HPDE6-E6E7 (cell line): Measurements from ENCODE around the gene CTXND2.
"Not testable (repeated sequence)": the region's sequence is repeated elsewhere in the genome, so short reads cannot be mapped to it uniquely, and the experiment has no call there.

Experiments used
- DNase-seq: peaks from one replicate; pipeline ENCODE4 v3.0.0; 2011; ENCODE audit warnings: missing footprints; ENCODE audit errors: extremely low spot score

The CTXND2 gene

DNA sequence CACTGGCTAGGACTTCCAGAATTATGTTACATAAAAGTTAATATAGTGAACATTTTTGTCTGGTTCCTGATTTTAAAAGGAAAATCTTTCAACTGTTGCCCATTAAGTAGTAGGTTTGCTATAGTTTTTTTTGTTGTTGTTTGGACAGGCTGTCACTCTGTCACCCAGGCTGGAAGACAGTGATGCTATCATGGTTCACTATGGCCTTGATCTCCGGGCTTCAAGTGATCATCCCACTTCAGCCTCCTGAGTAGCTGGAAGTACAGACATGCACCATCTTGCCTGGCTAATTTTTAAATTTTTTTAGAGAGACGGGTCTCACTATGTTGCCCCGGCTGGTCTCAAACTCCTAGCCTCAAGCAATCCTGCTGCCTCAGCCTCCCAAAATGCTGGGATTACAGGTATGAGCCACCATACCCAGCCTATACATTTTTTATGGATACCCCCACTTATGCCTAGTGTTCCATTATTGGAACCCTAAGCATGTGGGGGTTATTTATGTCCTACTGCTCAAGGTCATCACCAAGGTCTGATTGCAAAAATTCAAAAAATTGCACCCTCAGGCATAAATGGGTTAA lies 6.5 kb downstream of the CTXND2 start:
- no peak for DNase-seq

DNA sequence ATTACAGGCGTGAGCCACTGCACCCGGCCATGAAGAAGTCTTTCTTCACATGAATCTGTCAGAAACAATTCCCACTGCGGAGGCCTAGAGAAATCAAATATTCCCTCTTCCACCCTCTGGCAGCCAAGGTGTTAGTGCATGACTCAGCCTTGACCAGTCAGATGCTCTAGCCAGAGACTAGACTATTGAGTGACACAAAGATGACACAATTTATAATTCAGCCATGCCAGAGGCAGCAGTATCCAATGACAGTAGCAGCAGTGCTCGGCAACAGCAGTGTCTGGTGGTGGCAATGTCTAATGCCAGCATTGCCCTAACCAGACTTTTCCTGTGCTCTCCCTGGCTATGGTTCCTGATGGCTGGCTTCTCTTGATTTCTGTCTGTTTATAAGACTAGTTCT lies 8.7 kb downstream of the CTXND2 start:
- peak; percentile 69 for DNase-seq

DNA sequence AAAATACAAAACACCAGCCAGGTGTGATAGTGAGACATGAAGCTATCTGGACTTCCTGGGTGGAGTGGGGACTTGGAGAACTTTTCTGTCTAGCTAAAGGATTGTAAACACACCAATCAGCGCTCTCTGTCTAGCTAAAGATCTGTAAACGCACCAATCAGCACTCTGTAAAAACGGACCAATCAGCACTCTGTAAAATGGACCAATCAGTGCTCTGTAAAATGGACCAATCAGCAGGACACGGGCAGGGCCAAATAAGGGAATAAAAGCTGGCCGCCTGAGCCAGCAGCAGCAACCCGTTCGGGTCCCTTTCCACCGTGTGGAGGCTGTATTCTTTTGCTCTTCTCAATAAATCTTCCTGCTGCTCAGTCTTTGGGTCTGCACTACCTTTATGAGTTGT lies 12.9 kb downstream of the CTXND2 start:
- not testable (repeated sequence) for DNase-seq

DNA sequence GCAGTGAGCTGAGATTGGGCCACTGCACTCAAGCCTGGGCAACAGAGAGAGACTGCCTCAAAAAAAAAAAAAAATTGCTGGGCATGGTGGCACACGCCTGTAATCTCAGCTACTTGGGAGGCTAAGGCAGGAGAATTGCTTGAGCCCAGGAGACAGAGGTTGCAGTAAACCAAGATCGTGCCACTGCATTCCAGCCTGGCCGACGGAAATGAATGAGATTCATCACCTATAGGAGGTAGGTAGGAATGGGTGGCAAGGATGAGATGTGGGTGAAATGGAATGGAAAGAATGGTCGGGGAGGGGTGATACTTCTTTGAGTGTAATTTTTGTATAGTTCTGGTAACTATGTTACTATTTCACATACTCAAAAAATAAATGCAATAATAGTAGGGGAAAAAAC lies 15.4 kb downstream of the CTXND2 start:
- DNase-seq = no peak

DNA sequence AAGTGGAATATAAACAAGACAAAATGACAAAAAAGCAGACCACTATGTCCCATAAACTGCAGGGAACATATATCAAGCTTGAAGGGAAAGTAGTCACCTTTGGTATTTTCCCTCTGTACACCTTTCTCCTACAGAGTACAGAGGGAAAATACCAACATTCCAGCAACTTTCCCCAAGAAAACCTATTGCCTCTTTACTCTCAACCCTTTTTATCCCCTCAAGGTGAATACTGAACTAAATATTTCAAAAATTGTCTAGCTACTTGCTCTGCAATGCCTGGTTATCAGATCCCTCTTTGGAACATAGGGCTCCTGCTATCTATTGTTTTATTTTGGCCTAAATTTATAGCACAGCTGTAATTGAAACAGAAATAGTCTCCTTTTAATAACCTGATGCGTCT lies 15.8 kb downstream of the CTXND2 start:
- no peak for DNase-seq

DNA sequence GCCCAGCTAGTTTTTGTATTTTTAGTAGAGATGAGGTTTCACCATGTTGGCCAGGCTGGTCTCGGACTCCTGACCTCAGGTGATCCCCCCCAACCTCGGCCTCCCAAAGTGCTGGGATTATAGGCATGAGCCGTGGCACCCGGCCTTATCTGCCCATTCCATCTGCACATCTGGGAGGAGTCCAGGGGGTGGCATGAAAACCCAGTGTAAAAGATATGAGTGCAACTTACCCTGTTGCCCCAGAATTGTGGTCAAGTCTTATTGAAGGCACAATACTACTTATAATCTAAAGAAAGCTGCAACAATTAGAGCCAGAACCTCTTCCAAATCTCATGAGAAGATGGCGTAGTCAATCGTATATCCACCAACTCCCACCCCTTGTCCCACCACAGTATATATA lies 18.4 kb downstream of the CTXND2 start:
- DNase-seq = no peak

DNA sequence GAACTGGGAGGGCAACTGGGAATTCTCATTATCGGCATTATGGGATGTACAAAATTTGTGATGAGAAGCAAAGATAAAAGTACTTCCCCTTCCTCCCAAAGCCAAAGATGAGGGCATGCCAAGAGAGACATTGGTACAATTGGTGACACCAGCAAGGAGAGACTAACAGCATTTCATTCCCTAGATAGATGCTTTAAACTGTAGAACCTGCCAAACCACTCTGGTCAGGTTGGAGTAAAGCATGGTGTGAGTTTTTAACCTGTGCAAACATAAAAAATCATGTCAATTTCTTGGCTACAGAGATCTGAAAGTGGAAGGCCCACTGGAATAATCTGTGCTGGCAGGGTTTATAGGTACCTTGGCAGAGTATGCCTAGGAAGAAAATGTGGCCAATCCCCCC lies 19.4 kb downstream of the CTXND2 start:
- no peak for DNase-seq

DNA sequence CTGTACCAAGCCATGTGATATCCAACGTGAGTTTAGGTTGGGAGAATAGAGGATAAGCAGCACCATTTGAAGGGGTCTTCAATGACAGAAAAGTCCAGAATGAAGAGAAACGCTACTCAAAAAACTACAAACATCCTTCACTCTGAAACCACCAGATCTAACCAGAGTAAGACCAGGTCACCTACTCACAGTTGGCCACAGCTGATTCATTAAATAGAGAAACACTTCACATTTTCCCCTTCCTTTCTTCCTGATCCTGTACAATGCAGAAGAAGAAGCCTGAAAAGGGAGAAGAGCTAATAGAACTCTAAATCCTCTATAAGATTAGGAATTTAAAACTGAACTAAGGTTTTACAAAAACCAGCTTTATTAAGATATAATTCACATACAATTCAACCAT lies 19.9 kb downstream of the CTXND2 start:
- no peak for DNase-seq

DNA sequence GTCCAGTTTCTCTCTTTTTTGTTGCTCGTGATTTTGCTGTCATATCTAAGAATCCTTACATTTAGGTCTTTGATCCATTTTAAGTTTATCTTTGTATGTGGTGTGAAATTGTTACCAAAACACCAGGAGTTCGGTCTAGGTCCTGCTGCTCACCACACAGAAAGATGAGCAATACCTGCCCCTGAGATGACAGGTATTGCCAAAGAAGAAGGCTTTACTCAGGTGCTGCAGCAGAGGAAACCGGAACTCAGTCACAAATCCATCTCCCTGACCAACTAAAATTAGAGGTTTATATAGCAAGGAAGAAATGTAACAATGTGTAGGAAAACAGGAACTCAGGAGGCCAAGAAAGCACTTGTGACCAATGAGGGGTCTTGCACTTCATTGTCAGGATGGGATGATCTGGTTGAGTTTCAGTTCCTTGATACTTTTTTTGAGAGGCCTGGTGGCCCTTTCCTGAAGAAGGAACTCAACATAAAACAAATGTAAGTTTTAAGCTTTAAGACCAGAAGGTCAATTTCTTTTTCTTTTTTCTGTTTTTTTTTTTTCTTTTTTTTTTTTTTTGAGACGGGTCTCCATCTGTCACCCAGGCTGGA lies 22.7 kb downstream of the CTXND2 start:
- DNase-seq = no peak

DNA sequence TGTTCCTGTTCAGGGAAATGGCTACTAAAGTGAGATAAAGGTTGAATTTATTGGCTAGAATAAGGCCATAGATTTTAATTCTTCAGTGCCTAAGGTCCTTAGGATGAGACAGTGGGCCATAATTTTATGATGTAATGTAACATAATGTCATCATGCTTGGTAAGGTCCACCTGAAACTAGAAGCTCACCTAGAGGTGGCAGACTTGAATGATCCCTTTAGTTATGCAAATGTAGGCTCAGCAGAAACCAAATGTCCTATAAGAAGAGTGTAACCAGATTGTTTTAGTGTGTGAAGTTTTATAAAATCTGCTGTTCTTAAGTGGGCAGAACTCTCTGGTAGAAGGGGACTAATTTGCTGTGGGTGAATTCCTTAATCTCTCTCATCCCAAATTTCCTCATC lies 25.7 kb downstream of the CTXND2 start:
- no peak for DNase-seq

DNA sequence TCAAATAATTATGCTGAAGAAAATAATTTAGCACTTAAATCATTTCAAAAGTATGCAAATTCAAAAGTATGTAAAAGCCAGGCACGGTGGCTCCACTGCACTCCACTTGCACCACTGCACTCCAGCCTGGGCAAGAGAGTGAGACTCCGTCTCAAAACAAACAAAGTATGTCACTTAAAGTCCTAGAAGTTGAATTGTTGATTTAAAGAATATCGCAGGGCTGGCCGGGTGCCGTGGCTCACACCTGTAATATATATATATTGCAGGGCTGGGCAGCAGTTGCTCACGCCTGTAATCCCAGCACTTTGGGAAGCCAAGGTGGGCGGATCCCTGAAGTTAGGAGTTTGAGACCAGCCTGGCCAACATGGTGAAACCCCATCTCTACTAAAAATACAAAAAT lies 30.5 kb downstream of the CTXND2 start:
- no peak for DNase-seq

DNA sequence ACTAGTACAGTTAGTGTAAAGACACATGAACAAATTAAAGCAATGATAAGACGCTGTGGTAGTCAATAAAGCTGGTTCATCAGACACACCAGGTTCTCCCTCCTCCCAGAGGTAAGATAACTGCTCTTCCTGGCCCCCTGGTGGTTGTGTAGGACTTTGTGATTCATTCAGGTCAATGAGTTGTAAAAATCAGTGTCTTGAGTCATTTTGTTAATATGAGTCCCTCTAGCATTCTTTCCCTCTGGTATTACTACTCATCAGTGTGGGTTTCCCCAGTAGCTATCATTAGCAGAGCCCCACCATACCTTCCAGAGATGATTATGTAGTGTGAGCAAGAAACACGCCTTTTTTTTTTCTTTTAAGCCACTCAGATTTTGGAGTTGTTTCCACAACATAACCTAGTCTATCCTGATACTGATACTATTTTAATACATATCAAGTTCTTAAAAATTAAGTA lies 35.6 kb downstream of the CTXND2 start:
- peak; percentile 88 for DNase-seq

DNA sequence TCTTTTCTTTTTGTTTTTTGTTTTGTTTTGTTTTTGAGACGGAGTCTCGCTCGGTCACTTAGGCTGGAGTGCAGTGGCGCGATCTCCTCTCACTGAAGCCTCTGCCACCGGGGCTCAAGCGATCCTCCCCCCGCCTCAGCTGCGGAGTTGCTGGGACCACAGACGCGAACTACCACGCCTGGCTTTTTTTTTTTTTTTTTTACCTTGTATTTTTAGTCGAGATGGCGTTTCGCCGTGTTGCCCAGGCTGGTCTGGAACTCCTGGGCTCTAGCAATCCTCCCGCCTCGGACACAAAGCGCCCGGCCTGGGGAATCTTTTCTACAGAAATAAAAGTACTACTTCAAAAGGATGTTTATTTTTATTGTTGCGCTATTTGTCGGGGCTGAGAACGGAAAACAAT lies 38.1 kb downstream of the CTXND2 start:
- DNase-seq = no peak

DNA sequence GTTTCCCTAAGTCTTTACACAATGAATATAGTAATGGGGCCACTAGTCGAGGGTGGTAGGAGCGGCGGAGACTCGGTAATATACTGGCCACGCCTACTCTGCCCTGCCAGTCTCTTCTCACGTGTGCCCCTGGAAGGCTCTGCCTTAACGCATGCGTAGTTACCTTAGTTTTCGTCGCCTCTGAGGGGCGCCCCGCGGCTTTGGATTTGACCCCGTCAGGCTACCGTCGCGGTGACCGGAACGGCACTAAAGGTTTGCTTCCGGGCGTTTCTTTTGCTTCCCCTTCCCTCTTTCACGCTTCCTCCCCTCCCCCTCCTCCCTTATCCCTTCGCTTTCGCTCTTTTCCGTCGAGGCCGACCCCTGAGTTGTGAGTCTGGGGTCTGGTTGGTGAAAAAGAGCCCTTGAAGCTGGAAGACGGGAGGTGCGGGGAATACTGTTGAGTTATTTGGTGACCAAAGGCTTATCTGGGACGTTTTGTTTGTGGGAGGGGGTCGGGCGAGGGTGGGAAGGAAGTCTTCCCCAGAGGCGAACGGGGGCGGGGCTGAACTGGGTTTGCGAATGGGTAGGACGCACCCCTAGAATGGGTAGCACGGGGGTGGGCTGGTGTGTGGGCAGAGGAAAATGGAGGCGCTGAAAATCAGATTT lies 39.3 kb downstream of the CTXND2 start, which contains the start of gene SETDB1:
Gene SETDB1, plus strand, starts transcription at position 267 of the 645 bp plus-strand sequence. CDS start 1,352 bp downstream, outside the sequence.
- DNase-seq = peak; percentile 91

DNA sequence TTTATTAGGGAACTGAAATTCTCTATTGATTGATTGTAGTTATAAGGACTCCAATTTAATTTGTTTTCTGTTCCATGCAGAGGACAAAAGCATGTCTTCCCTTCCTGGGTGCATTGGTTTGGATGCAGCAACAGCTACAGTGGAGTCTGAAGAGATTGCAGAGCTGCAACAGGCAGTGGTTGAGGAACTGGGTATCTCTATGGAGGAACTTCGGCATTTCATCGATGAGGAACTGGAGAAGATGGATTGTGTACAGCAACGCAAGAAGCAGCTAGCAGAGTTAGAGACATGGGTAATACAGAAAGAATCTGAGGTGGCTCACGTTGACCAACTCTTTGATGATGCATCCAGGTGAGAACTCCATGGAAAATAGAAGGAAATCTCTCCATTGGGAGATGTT lies 40.7 kb downstream of the CTXND2 start:
- DNase-seq = no peak

DNA sequence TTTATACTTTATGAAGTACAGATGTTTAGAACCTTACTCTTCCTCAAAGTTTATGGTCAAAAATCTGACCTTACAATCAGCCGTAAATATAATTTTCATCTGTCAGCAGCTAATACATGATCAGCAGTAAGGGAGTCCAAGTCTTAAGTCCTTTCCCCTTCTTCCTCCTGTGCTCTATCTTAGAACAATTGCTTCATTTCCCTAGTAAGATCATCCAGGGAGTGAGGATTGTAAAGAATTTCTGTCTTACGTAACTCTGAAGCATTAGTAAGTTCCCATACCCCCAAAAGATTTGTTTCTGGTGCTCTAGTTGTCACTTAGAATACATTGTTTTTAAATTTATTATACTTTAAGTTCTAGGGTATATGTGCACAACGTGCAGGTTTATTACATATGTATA lies 41.4 kb downstream of the CTXND2 start:
- DNase-seq = no peak

DNA sequence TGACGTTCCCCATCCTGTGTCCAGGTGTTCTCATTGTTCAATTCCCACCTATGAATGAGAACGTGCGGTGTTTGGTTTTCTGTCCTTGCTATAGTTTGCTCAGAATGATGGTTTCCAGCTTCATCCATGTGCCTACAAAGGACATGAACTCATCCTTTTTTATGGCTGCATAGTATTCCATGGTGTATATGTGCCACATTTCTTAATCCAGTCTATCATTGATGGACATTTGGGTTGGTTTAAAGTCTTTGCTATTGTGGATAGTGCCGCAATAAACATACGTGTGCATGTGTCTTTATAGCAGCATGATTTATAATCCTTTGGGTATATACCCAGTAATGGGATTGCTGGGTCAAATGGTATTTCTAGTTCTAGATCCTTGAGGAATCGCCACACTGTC lies 41.8 kb downstream of the CTXND2 start:
- not testable (repeated sequence) for DNase-seq

DNA sequence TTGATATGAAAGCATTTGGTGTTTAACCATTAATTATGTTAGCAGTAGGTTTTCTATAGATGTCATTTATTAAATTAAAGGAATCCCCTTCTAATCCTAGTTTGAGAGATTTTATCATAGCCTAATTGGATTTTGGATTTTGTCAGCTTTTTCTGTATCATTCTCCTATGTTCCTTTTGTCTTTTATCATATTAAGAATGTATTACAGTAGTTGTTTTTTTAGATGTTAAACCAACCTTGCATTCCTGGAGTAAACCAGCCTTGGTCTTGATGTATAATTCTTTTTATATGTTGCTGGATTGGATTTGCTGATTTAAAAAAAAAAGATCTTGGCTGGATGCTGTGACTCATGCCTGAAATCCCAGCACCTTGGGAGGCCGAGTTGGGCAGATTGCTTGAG lies 44.8 kb downstream of the CTXND2 start:
- no peak for DNase-seq

DNA sequence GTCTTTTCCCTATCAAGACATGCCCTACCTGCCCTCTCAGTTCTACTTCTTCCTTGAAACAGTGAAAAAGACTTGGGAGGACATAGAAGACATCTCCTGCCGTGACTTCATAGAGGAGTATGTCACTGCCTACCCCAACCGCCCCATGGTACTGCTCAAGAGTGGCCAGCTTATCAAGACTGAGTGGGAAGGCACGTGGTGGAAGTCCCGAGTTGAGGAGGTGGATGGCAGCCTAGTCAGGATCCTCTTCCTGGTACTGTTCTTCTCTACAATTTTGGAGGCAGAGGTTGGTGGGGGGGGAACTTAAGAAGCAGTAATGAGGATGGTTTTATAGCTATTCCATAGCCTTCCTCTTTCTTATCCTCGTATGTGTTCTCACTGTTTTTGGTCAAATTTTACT lies 57.9 kb downstream of the CTXND2 start:
- no peak for DNase-seq

DNA sequence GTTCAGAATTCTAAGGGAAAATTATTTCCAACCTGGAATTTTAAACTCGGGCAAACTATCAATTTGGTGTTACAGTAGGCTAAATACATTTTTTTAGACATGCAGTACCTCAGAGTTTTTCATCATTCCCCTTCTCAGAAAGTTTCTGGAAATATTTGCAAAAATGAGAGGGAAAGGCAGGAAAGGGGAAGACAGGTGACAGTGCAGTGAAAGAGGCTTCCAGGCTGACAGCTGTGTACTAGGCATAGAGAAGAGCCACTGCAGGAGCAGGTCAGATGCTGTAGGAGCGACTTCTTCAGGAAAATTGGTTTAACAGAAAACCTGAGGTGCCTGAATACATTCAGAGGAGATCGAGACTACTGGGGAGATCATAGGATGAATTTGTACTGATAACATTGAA lies 67.8 kb downstream of the CTXND2 start:
- no peak for DNase-seq

DNA sequence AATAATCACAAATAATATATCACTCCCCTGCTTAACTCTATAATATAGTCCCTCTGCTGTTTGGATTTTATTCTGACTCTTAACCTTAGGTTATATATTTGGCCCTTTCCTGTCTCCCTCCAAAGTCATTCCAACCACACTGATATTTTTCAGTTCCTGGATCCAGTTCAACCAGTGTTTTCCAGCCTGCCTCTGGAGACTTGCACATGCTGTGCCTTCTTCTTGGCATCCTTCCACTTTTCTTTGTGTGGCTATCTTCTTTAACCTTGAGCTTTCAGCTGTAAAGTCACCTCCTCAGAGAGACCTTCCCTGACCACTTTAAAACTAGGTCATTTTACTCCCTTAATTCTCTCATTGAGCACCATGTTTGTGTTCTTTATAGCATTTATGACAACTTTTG lies 68.3 kb downstream of the CTXND2 start:
- no peak for DNase-seq

DNA sequence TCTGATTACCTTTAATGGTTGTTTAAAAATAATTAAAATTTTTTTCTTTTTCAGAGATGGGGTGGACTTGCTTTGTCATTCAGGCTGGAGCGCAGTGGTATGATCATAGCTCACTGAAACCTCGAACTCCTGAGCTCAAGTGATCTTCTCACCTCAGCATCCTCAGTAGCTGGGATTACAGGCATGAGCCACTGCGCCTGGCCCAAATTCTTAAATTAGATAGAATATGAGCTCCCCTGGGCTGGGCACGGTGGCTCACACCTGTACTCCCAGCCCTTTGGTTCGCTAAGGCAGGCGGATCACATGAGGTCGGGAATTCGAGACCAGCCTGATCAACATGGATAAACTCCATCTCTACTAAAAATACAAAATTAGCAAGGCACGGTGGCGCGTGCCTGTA lies 70.7 kb downstream of the CTXND2 start:
- no peak for DNase-seq

DNA sequence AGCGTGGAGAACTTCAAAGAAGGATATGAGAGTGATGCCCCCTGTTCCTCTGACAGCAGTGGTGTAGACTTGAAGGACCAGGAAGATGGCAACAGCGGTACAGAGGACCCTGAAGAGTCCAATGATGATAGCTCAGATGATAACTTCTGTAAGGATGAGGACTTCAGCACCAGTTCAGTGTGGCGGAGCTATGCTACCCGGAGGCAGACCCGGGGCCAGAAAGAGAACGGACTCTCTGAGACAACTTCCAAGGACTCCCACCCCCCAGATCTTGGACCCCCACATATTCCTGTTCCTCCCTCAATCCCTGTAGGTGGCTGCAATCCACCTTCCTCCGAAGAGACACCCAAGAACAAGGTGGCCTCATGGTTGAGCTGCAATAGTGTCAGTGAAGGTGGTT lies 73.7 kb downstream of the CTXND2 start:
- no peak for DNase-seq
